ENCODE measurements around the gene HPCAL1. TPM values are rescaled to one million over a fixed set of nuclear protein-coding genes. Genes with fewer than 3 reads are reported as not detected.

The HPCAL1 gene
- total RNA-seq, 1 experiment from 2014 or later, result 5.0 TPM

GRCh38 chr2:10397878-10398277 lies 95.2 kb downstream of the HPCAL1 start:
- Histone ChIP-seq H3K4me2 (ENCODE audit: low read depth, low read length, poor library complexity, severe bottlenecking) (no peak overlapping the region), H3K4me1 (ENCODE audit: low read length) (no peaks in the 10 kb centered on the region), H2AFZ (ENCODE audit: low read length) (no peak overlapping the region), H3K27me3 (ENCODE audit: low read length) (no peaks in the 10 kb centered on the region), H3K9ac (ENCODE audit: low read length) (no peak overlapping the region), H3K27ac (ENCODE audit: low read length) (no peak overlapping the region), H3K79me2 (ENCODE audit: low read length) (no peaks in the 10 kb centered on the region), H3K4me3 (ENCODE audit: low read length) (no peak overlapping the region), H3K36me3 (ENCODE audit: insufficient read depth, low read length) (no peaks in the 10 kb centered on the region), H4K20me1 (ENCODE audit: insufficient read depth, low read depth, low read length) (no peaks in the 10 kb centered on the region), H3K9me2 (replicated peaks; ENCODE audit: insufficient read depth, low read length) (no peaks in the 10 kb centered on the region), H3K9me3 (ENCODE audit: low read length) (peaks cover 8% of the 10 kb centered on the region)
- DNase-seq, result no peak

- Histone ChIP-seq H3K9me2 (replicated peaks; ENCODE audit: insufficient read depth, low read length) (no peaks in the 10 kb centered on the region), H3K9ac (ENCODE audit: low read length) (no peak overlapping the region), H3K27me3 (ENCODE audit: low read length) (no peaks in the 10 kb centered on the region), H3K36me3 (ENCODE audit: insufficient read depth, low read length) (no peaks in the 10 kb centered on the region), H3K9me3 (ENCODE audit: low read length) (peaks cover 8% of the 10 kb centered on the region), H3K79me2 (ENCODE audit: low read length) (no peaks in the 10 kb centered on the region), H2AFZ (ENCODE audit: low read length) (no peak overlapping the region), H3K27ac (ENCODE audit: low read length) (no peak overlapping the region), H3K4me1 (ENCODE audit: low read length) (no peaks in the 10 kb centered on the region), H3K4me2 (ENCODE audit: low read depth, low read length, poor library complexity, severe bottlenecking) (no peak overlapping the region), H3K4me3 (ENCODE audit: low read length) (no peak overlapping the region), H4K20me1 (ENCODE audit: insufficient read depth, low read depth, low read length) (no peaks in the 10 kb centered on the region)
- DNase-seq, result no peak
Observed at GRCh38 chr2:10398496-10398895, 95.8 kb downstream of the HPCAL1 start.

- H3K4me2 ChIP-seq (ENCODE audit: low read depth, low read length, poor library complexity, severe bottlenecking), result no peak overlapping the region
- no peaks in the 10 kb centered on the region for H3K9me2 ChIP-seq (replicated peaks; ENCODE audit: insufficient read depth, low read length)
- H3K9me3 ChIP-seq (ENCODE audit: low read length), result peaks cover 8% of the 10 kb centered on the region
- no peak overlapping the region for H3K4me3 ChIP-seq (ENCODE audit: low read length)
- no peaks in the 10 kb centered on the region for H3K4me1 ChIP-seq (ENCODE audit: low read length)
- no peak overlapping the region for H3K9ac ChIP-seq (ENCODE audit: low read length)
- H4K20me1 ChIP-seq (ENCODE audit: insufficient read depth, low read depth, low read length), result no peaks in the 10 kb centered on the region
- H3K36me3 ChIP-seq (ENCODE audit: insufficient read depth, low read length), result no peaks in the 10 kb centered on the region
- no peak overlapping the region for H3K27ac ChIP-seq (ENCODE audit: low read length)
- no peak for DNase-seq
- no peak overlapping the region for H2AFZ ChIP-seq (ENCODE audit: low read length)
- H3K27me3 ChIP-seq (ENCODE audit: low read length), result no peaks in the 10 kb centered on the region
- H3K79me2 ChIP-seq (ENCODE audit: low read length), result no peaks in the 10 kb centered on the region
Observed at GRCh38 chr2:10399358-10399757, 96.7 kb downstream of the HPCAL1 start.

- DNase-seq, result no peak
- Histone ChIP-seq H3K79me2 (ENCODE audit: low read length) (no peaks in the 10 kb centered on the region), H3K9ac (ENCODE audit: low read length) (no peak overlapping the region)
Observed at GRCh38 chr2:10400002-10400401, 97.3 kb downstream of the HPCAL1 start.

GRCh38 chr2:10400568-10400977 lies 97.9 kb downstream of the HPCAL1 start:
- H3K9ac ChIP-seq (ENCODE audit: low read length), result no peak overlapping the region
- no peaks in the 10 kb centered on the region for H3K27me3 ChIP-seq (ENCODE audit: low read length)
- no peak overlapping the region for H3K27ac ChIP-seq (ENCODE audit: low read length)
- H3K9me2 ChIP-seq (replicated peaks; ENCODE audit: insufficient read depth, low read length), result no peaks in the 10 kb centered on the region
- no peak for DNase-seq
- H3K4me3 ChIP-seq (ENCODE audit: low read length), result no peak overlapping the region
- peaks cover 8% of the 10 kb centered on the region for H3K9me3 ChIP-seq (ENCODE audit: low read length)
- H4K20me1 ChIP-seq (ENCODE audit: insufficient read depth, low read depth, low read length), result no peaks in the 10 kb centered on the region
- H3K79me2 ChIP-seq (ENCODE audit: low read length), result no peaks in the 10 kb centered on the region
- H3K4me2 ChIP-seq (ENCODE audit: low read depth, low read length, poor library complexity, severe bottlenecking), result no peak overlapping the region
- H3K4me1 ChIP-seq (ENCODE audit: low read length), result no peaks in the 10 kb centered on the region
- H2AFZ ChIP-seq (ENCODE audit: low read length), result no peak overlapping the region
- no peaks in the 10 kb centered on the region for H3K36me3 ChIP-seq (ENCODE audit: insufficient read depth, low read length)

More at GRCh38 chr2:10400002-10400401, 97.3 kb downstream of the HPCAL1 start:
- no peaks in the 10 kb centered on the region for H4K20me1 ChIP-seq (ENCODE audit: insufficient read depth, low read depth, low read length)
- no peaks in the 10 kb centered on the region for H3K27me3 ChIP-seq (ENCODE audit: low read length)
- no peaks in the 10 kb centered on the region for H3K4me1 ChIP-seq (ENCODE audit: low read length)
- H3K9me3 ChIP-seq (ENCODE audit: low read length), result peaks cover 8% of the 10 kb centered on the region
- no peak overlapping the region for H2AFZ ChIP-seq (ENCODE audit: low read length)
- no peak overlapping the region for H3K4me3 ChIP-seq (ENCODE audit: low read length)
- H3K27ac ChIP-seq (ENCODE audit: low read length), result no peak overlapping the region
- H3K9me2 ChIP-seq (replicated peaks; ENCODE audit: insufficient read depth, low read length), result no peaks in the 10 kb centered on the region
- H3K36me3 ChIP-seq (ENCODE audit: insufficient read depth, low read length), result no peaks in the 10 kb centered on the region
- H3K4me2 ChIP-seq (ENCODE audit: low read depth, low read length, poor library complexity, severe bottlenecking), result no peak overlapping the region

GRCh38 chr2:10400978-10401951 lies 98.6 kb downstream of the HPCAL1 start:
- H3K9me2 ChIP-seq (replicated peaks; ENCODE audit: insufficient read depth, low read length), result no peaks in the 10 kb centered on the region

GRCh38 chr2:10402062-10402585 lies 99.4 kb downstream of the HPCAL1 start:
- Histone ChIP-seq H3K9me2 (replicated peaks; ENCODE audit: insufficient read depth, low read length) (no peaks in the 10 kb centered on the region), H3K4me1 (ENCODE audit: low read length) (no peaks in the 10 kb centered on the region), H3K4me2 (ENCODE audit: low read depth, low read length, poor library complexity, severe bottlenecking) (no peak overlapping the region)

More at GRCh38 chr2:10400978-10401951, 98.6 kb downstream of the HPCAL1 start:
- H4K20me1 ChIP-seq (ENCODE audit: insufficient read depth, low read depth, low read length), result no peaks in the 10 kb centered on the region
- H3K27me3 ChIP-seq (ENCODE audit: low read length), result no peaks in the 10 kb centered on the region
- no peaks in the 10 kb centered on the region for H3K79me2 ChIP-seq (ENCODE audit: low read length)
- H3K9ac ChIP-seq (ENCODE audit: low read length), result no peak overlapping the region
- no peaks in the 10 kb centered on the region for H3K36me3 ChIP-seq (ENCODE audit: insufficient read depth, low read length)
- H3K27ac ChIP-seq (ENCODE audit: low read length), result no peak overlapping the region
- no peak overlapping the region for H3K4me2 ChIP-seq (ENCODE audit: low read depth, low read length, poor library complexity, severe bottlenecking)
- no peak for DNase-seq
- no peak overlapping the region for H3K4me3 ChIP-seq (ENCODE audit: low read length)
- peaks cover 8% of the 10 kb centered on the region for H3K9me3 ChIP-seq (ENCODE audit: low read length)
- H3K4me1 ChIP-seq (ENCODE audit: low read length), result no peaks in the 10 kb centered on the region
- no peak overlapping the region for H2AFZ ChIP-seq (ENCODE audit: low read length)

GRCh38 chr2:10402653-10403215 lies 100.0 kb downstream of the HPCAL1 start:
- Histone ChIP-seq H3K27me3 (ENCODE audit: low read length) (no peaks in the 10 kb centered on the region), H3K27ac (ENCODE audit: low read length) (no peak overlapping the region), H3K9me2 (replicated peaks; ENCODE audit: insufficient read depth, low read length) (no peaks in the 10 kb centered on the region), H4K20me1 (ENCODE audit: insufficient read depth, low read depth, low read length) (no peaks in the 10 kb centered on the region), H2AFZ (ENCODE audit: low read length) (no peak overlapping the region), H3K9me3 (ENCODE audit: low read length) (peaks cover 8% of the 10 kb centered on the region), H3K36me3 (ENCODE audit: insufficient read depth, low read length) (no peaks in the 10 kb centered on the region), H3K9ac (ENCODE audit: low read length) (no peak overlapping the region), H3K4me3 (ENCODE audit: low read length) (no peak overlapping the region), H3K4me1 (ENCODE audit: low read length) (no peaks in the 10 kb centered on the region), H3K4me2 (ENCODE audit: low read depth, low read length, poor library complexity, severe bottlenecking) (no peak overlapping the region), H3K79me2 (ENCODE audit: low read length) (no peaks in the 10 kb centered on the region)
- no peak for DNase-seq

More at GRCh38 chr2:10402062-10402585, 99.4 kb downstream of the HPCAL1 start:
- no peaks in the 10 kb centered on the region for H3K36me3 ChIP-seq (ENCODE audit: insufficient read depth, low read length)
- DNase-seq, result no peak
- no peaks in the 10 kb centered on the region for H4K20me1 ChIP-seq (ENCODE audit: insufficient read depth, low read depth, low read length)
- no peak overlapping the region for H3K9ac ChIP-seq (ENCODE audit: low read length)
- peaks cover 8% of the 10 kb centered on the region for H3K9me3 ChIP-seq (ENCODE audit: low read length)
- H3K79me2 ChIP-seq (ENCODE audit: low read length), result no peaks in the 10 kb centered on the region
- H3K27ac ChIP-seq (ENCODE audit: low read length), result no peak overlapping the region
- no peaks in the 10 kb centered on the region for H3K27me3 ChIP-seq (ENCODE audit: low read length)
- H2AFZ ChIP-seq (ENCODE audit: low read length), result no peak overlapping the region
- H3K4me3 ChIP-seq (ENCODE audit: low read length), result no peak overlapping the region
